MCF 10A (cell line): ENCODE measurements around the gene AQP9. TPM values are rescaled to one million over a fixed set of nuclear protein-coding genes. Genes with fewer than 3 reads are reported as not detected.
"Not testable (repeated sequence)": the region's sequence is repeated elsewhere in the genome, so short reads cannot be mapped to it uniquely, and the experiment has no call there.

Experiments
- BruUV-seq: library from RNA; stranded (reverse); fragments of 400-500 nt; replicated peaks from 2 replicates; lab custom pipeline; 2021; lab: Mats Ljungman, UMichigan
- CTCF ChIA-PET: fragments of 300-600 bp; sonication (Branson Sonifier 250); formaldehyde crosslinking; extraction: SDS; loops from one replicate; lab custom pipeline; 2021; ENCODE audit warnings: antibody characterized with exemption, inconsistent platforms; lab: Yijun Ruan, JAX
- POLR2A ChIA-PET: fragments of 300-600, 350-650 bp; sonication (Branson Sonifier 250); formaldehyde crosslinking; extraction: SDS; loops from one replicate; lab custom pipeline; 2020; ENCODE audit warnings: antibody characterized with exemption, inconsistent platforms; lab: Yijun Ruan, JAX
- DNase-seq: peaks from one replicate; pipeline ENCODE4 v3.0.0-alpha.2; 2018; ENCODE audit not compliant: unreplicated experiment
- H3K27ac Mint-ChIP-seq: one replicate; pipeline ENCODE4 v1.8.0; 2022; ENCODE audit warnings: mild to moderate bottlenecking, low read depth, mixed read lengths; ENCODE audit not compliant: unreplicated experiment
- H3K27me3 Mint-ChIP-seq: one replicate; pipeline ENCODE4 v1.8.0; 2022; ENCODE audit warnings: mixed read lengths; ENCODE audit not compliant: insufficient read depth, unreplicated experiment
- H3K36me3 Mint-ChIP-seq: one replicate; pipeline ENCODE4 v1.8.0; 2022; ENCODE audit warnings: mild to moderate bottlenecking, moderate library complexity, mixed read lengths; ENCODE audit not compliant: insufficient read depth, unreplicated experiment
- H3K4me1 Mint-ChIP-seq: one replicate; pipeline ENCODE4 v1.8.0; 2022; ENCODE audit warnings: mixed read lengths; ENCODE audit not compliant: insufficient read depth, unreplicated experiment
- H3K4me3 Mint-ChIP-seq: one replicate; pipeline ENCODE4 v1.8.0; 2022; ENCODE audit warnings: mild to moderate bottlenecking, moderate library complexity, mixed read lengths; ENCODE audit not compliant: unreplicated experiment
- H3K9me3 Mint-ChIP-seq: one replicate; pipeline ENCODE4 v1.8.0; 2022; ENCODE audit warnings: mixed read lengths; ENCODE audit not compliant: unreplicated experiment
- CTCF ChIP-seq: fragments of 200-600 bp; IDR thresholded peaks from one replicate; pipeline ENCODE4 v1.8.0; 2022; ENCODE audit warnings: antibody characterized with exemption, mild to moderate bottlenecking; ENCODE audit not compliant: unreplicated experiment
- intact Hi-C: fragments of 100-400 bp; cut with micrococcal nuclease; formaldehyde crosslinking; loops from 2 replicates; pipeline ENCODE4 v1.14.1; 2022
- total RNA-seq: library from RNA; stranded (reverse); gene quantifications from 2 replicates; pipeline ENCODE4 v1.2.3, GENCODE V29; 2022

Gene AQP9
- total RNA-seq, 1 experiment from 2014 or later, result 0.09 TPM

DNA sequence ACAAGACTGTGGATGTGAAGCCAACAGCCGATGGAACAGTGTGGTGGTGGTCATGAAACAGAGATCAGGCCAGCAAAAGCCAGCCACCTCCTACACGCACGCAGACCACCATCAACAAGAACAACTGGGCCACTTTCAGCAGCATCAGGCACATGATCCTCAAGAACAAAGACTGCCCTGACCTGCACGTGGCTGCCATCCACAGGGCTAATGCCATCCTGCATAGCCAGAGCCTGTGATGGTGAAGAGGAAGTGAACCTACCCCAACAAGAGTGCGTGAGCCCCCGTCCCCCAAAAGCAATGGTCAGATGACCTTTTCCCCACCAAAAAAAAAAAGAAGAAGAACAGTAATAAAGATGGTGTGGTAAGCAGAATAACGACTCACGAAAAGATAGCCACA is 62.6 kb downstream of the AQP9 start:
- Mint-ChIP-seq H3K4me3 (no peak overlapping the region), H3K4me1 (peaks cover 20% of the 10 kb centered on the region), H3K27me3 (no peaks in the 10 kb centered on the region), H3K9me3 (no peaks in the 10 kb centered on the region), H3K27ac (no peak overlapping the region), H3K36me3 (no peaks in the 10 kb centered on the region)
- TF ChIP-seq CTCF, result no peak
- no peak for DNase-seq
- POLR2A ChIA-PET, result no interaction called here
- intact Hi-C loops, result no loop called here
- CTCF ChIA-PET, result no interaction called here
- no TSS peak for BruUV-seq

DNA sequence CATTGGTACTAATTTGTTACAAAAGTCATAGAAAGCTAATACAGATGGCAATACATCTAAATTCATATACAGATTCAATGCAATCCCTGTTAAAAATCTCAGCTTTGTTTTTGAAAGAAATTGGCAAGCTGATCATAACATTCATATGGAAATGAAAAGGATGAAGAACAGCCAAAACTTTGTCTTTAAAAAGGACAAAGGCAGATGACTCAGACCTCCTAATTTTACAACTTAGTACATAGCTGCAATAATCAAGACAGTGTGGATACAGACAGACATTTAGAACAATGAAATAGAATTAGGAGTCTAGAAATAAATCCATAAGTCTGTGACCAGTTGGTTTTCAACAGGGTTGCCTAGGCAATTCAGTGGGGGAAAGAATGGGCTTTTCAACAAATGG is 63.3 kb downstream of the AQP9 start:
- ChIA-PET POLR2A (interaction anchor here (0.6 to 0.9 kb wide), 2 partner anchors 11 to 419 kb away, joined by 3 to 4 read pairs; no protein-coding TSS in a partner anchor), CTCF (interaction anchor here (0.6 to 1.4 kb wide), 4 partner anchors 11 to 680 kb away, joined by 3 to 8 read pairs (median 4); no protein-coding TSS in a partner anchor)

DNA sequence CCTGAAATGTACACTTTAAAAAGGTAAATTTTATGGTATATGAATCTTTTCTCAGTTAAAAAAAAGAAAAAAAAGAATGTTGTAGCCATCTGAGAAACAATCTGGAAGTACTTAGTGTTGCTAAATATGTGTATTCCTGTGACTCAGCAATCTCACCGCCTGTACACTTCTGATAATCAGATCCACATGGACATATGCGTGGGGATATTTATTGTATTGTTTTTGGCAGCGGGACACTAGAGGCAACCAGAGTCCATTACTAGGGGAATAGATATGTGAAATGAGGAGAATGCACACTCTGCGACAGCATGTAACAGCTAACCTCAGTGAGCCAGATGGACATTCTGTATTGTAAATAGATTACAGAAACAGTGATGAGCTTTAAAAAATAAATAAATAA is 65.4 kb downstream of the AQP9 start:
- POLR2A ChIA-PET, result interaction anchor here (0.6 to 1.0 kb wide), 2 partner anchors 9 to 435 kb away, joined by 4 to 5 read pairs; no protein-coding TSS in a partner anchor
- Mint-ChIP-seq H3K4me1 (peaks cover 20% of the 10 kb centered on the region), H3K27me3 (no peaks in the 10 kb centered on the region), H3K9me3 (no peaks in the 10 kb centered on the region), H3K27ac (no peak overlapping the region), H3K36me3 (no peaks in the 10 kb centered on the region), H3K4me3 (no peak overlapping the region)
- BruUV-seq, result no TSS peak
- TF ChIP-seq CTCF, result no peak
- CTCF ChIA-PET, result interaction anchor here (0.5 to 1.0 kb wide), 5 partner anchors 9 to 661 kb away, joined by 3 to 4 read pairs (median 3); no protein-coding TSS in a partner anchor
- DNase-seq, result peak; percentile 80
- intact Hi-C loops, result no loop called here

More for the DNA sequence above, 63.3 kb downstream of the AQP9 start:
- Mint-ChIP-seq H3K4me1 (peaks cover 20% of the 10 kb centered on the region), H3K36me3 (no peaks in the 10 kb centered on the region), H3K27ac (no peak overlapping the region), H3K9me3 (no peaks in the 10 kb centered on the region), H3K4me3 (no peak overlapping the region), H3K27me3 (no peaks in the 10 kb centered on the region)
- BruUV-seq, result no TSS peak
- intact Hi-C loops, result no loop called here
- no peak for TF ChIP-seq CTCF
- DNase-seq, result no peak

- no peak for TF ChIP-seq CTCF
- Mint-ChIP-seq H3K4me3 (no peak overlapping the region), H3K36me3 (no peaks in the 10 kb centered on the region), H3K27me3 (no peaks in the 10 kb centered on the region), H3K4me1 (peaks cover 28% of the 10 kb centered on the region), H3K27ac (no peak overlapping the region), H3K9me3 (no peaks in the 10 kb centered on the region)
- no peak for DNase-seq
- CTCF ChIA-PET, result interaction anchor here (0.7 kb wide), 1 partner anchor 22 kb away, joined by 3 read pairs; no protein-coding TSS in a partner anchor
- BruUV-seq, result no TSS peak
- intact Hi-C loops, result no loop called here
- POLR2A ChIA-PET, result no interaction called here
Observed at GRCh38 chr15:58206151-58206550, 68.0 kb downstream of the AQP9 start.

GRCh38 chr15:58208217-58208616 is 70.0 kb downstream of the AQP9 start:
- POLR2A ChIA-PET, DNase-seq, H3K27ac Mint-ChIP-seq, H3K27me3 Mint-ChIP-seq, H3K36me3 Mint-ChIP-seq, H3K4me3 Mint-ChIP-seq, BruUV-seq, H3K9me3 Mint-ChIP-seq, intact Hi-C loops: not testable (repeated sequence)
- H3K4me1 Mint-ChIP-seq, result peaks cover 27% of the 10 kb centered on the region
- CTCF ChIA-PET, result interaction anchor here (1.4 to 1.6 kb wide), 2 partner anchors 26 to 131 kb away, joined by 3 to 4 read pairs; no protein-coding TSS in a partner anchor

DNA sequence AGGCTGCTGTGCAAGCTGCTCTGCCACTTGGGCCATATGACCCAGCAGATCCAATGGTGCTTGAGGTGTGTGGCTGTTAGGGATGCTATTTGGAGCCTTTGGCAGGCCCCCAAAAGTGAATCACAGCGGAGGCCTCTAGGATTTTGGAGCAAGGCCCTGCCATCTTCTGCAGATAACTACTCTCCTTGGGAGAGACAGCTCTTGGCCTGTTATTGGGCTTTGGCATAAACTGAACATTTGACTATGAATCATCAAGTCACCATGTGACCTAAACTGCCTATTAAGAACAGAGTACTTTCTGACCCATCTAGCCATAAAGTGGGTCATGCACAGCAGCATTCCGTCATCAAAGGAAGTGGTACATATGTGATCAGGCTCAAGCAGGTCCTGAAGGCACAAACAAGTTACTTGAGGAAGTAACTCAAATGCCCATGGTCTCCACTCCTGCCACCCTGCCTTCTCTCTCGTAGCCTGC is 70.9 kb downstream of the AQP9 start:
- BruUV-seq, H3K9me3 Mint-ChIP-seq, H3K27ac Mint-ChIP-seq, H3K36me3 Mint-ChIP-seq, H3K4me3 Mint-ChIP-seq, H3K27me3 Mint-ChIP-seq, intact Hi-C loops, POLR2A ChIA-PET: not testable (repeated sequence)
- peak; percentile 30 for DNase-seq
- CTCF ChIA-PET, result interaction anchor here (1.4 to 1.6 kb wide), 2 partner anchors 26 to 132 kb away, joined by 3 to 4 read pairs; no protein-coding TSS in a partner anchor
- H3K4me1 Mint-ChIP-seq, result peaks cover 26% of the 10 kb centered on the region
